Osteoblast (primary cell): ENCODE results near the gene SLC2A1. TPM values are rescaled to one million over a fixed set of nuclear protein-coding genes. Genes with fewer than 3 reads are reported as not detected.

Experiments
- DNase-seq: peaks from one replicate; pipeline ENCODE4 v3.0.0; 2011; ENCODE audit warnings: low spot score, mixed read lengths; ENCODE audit not compliant: insufficient read length; ENCODE audit errors: missing footprints
- H2AFZ ChIP-seq: 2 replicates; pipeline ENCODE4 v1.6.0; 2011; ENCODE audit warnings: mild to moderate bottlenecking, low read length
- H3K27ac ChIP-seq: 2 replicates; pipeline ENCODE4 v1.5.1; 2011; ENCODE audit warnings: mild to moderate bottlenecking, low read depth, low read length, moderate library complexity
- H3K27me3 ChIP-seq: 2 replicates; pipeline ENCODE4 v1.6.0; 2012; ENCODE audit warnings: mild to moderate bottlenecking, control low read depth, inconsistent platforms, low read length, moderate library complexity; ENCODE audit not compliant: insufficient read depth
- H3K36me3 ChIP-seq: 2 replicates; pipeline ENCODE4 v1.5.1; 2011; ENCODE audit warnings: mild to moderate bottlenecking, low read length, control low read depth, moderate library complexity; ENCODE audit not compliant: insufficient read depth
- H3K4me1 ChIP-seq: 2 replicates; pipeline ENCODE4 v1.5.1; 2011; ENCODE audit warnings: mild to moderate bottlenecking, low read length, control low read depth, moderate library complexity; ENCODE audit not compliant: insufficient read depth
- H3K4me2 ChIP-seq: 2 replicates; pipeline ENCODE4 v1.6.0; 2011; ENCODE audit warnings: mild to moderate bottlenecking, low read length; ENCODE audit not compliant: insufficient read depth
- H3K4me3 ChIP-seq: fragments of 200-600 bp; sonication (generic); 3 replicates; pipeline ENCODE4 v1.5.1; 2012; ENCODE audit warnings: mild to moderate bottlenecking, low read length, inconsistent platforms; ENCODE audit not compliant: insufficient read depth
- H3K79me2 ChIP-seq: 2 replicates; pipeline ENCODE4 v1.6.0; 2012; ENCODE audit warnings: mild to moderate bottlenecking, low read length, control low read depth, inconsistent platforms; ENCODE audit not compliant: insufficient read depth
- H3K9me3 ChIP-seq: 2 replicates; pipeline ENCODE4 v1.5.1; 2011; ENCODE audit warnings: low read depth, low read length, control low read depth
- H4K20me1 ChIP-seq: 2 replicates; pipeline ENCODE4 v1.6.0; 2012; ENCODE audit warnings: mild to moderate bottlenecking, low read length, control low read depth; ENCODE audit not compliant: insufficient read depth
- CTCF ChIP-seq: IDR thresholded peaks from 2 replicates; pipeline ENCODE4 v1.5.1; 2011; ENCODE audit warnings: mild to moderate bottlenecking, low read depth, low read length, moderate library complexity; ENCODE audit errors: extremely low read depth
- total RNA-seq: library from RNA; depleted of rRNA; stranded (reverse); fragments of >200 nt; gene quantifications from 2 replicates; pipeline ENCODE4 v1.2.3, GENCODE V29; 2012

The SLC2A1 gene
- total RNA-seq, 1 donor: 43.4 TPM

- Histone ChIP-seq H3K9me3 (no peaks in the 10 kb centered on the region), H3K4me3 (no peak overlapping the region), H3K27ac (no peak overlapping the region), H3K79me2 (no peaks in the 10 kb centered on the region), H3K36me3 (no peaks in the 10 kb centered on the region), H3K4me1 (no peaks in the 10 kb centered on the region), H4K20me1 (no peaks in the 10 kb centered on the region), H2AFZ (no peak overlapping the region), H3K4me2 (no peak overlapping the region), H3K27me3 (no peaks in the 10 kb centered on the region)
- no peak for TF ChIP-seq CTCF
- no peak for DNase-seq
These were observed 67.1 kb downstream of the SLC2A1 start for GRCh38 chr1:42891465-42892138.

GRCh38 chr1:42889264-42889663 is 69.4 kb downstream of the SLC2A1 start:
- no peak overlapping the region for H3K27ac ChIP-seq
- TF ChIP-seq CTCF: no peak

GRCh38 chr1:42888013-42888633 is 70.5 kb downstream of the SLC2A1 start:
- no peak for TF ChIP-seq CTCF
- no peak overlapping the region for H3K27ac ChIP-seq
- no peaks in the 10 kb centered on the region for H3K4me1 ChIP-seq
- no peak overlapping the region for H3K4me2 ChIP-seq
- H3K9me3 ChIP-seq: no peaks in the 10 kb centered on the region
- no peak overlapping the region for H2AFZ ChIP-seq
- H3K79me2 ChIP-seq: no peaks in the 10 kb centered on the region
- no peaks in the 10 kb centered on the region for H3K36me3 ChIP-seq
- no peaks in the 10 kb centered on the region for H4K20me1 ChIP-seq
- no peaks in the 10 kb centered on the region for H3K27me3 ChIP-seq
- no peak overlapping the region for H3K4me3 ChIP-seq
- DNase-seq: peak; percentile 26

More at GRCh38 chr1:42889264-42889663, 69.4 kb downstream of the SLC2A1 start:
- Histone ChIP-seq H4K20me1 (no peaks in the 10 kb centered on the region), H3K9me3 (no peaks in the 10 kb centered on the region), H3K4me2 (no peak overlapping the region), H3K36me3 (no peaks in the 10 kb centered on the region), H2AFZ (no peak overlapping the region), H3K4me3 (no peak overlapping the region), H3K27me3 (no peaks in the 10 kb centered on the region), H3K79me2 (no peaks in the 10 kb centered on the region), H3K4me1 (no peaks in the 10 kb centered on the region)
- no peak for DNase-seq

GRCh38 chr1:42887366-42887765 is 71.3 kb downstream of the SLC2A1 start:
- Histone ChIP-seq H2AFZ (no peak overlapping the region), H3K4me3 (no peak overlapping the region), H3K27ac (no peak overlapping the region), H3K79me2 (no peaks in the 10 kb centered on the region), H3K9me3 (no peaks in the 10 kb centered on the region), H3K4me1 (no peaks in the 10 kb centered on the region), H3K36me3 (no peaks in the 10 kb centered on the region), H3K27me3 (no peaks in the 10 kb centered on the region), H3K4me2 (no peak overlapping the region), H4K20me1 (no peaks in the 10 kb centered on the region)
- TF ChIP-seq CTCF: no peak
- peak; percentile 25 for DNase-seq
